HG02943 (cell line): ENCODE measurements around the gene TNRC6C.
"Not testable (repeated sequence)": the region's sequence is repeated elsewhere in the genome, so short reads cannot be mapped to it uniquely, and the experiment has no call there.

Source experiments
- ATAC-seq: cut with Tn5 transposase; IDR thresholded peaks from one replicate; pipeline ENCODE4 v1.9.1; 2021; ENCODE audit warnings: mild to moderate bottlenecking, low read depth, moderate library complexity; ENCODE audit not compliant: unreplicated experiment

Gene TNRC6C

DNA sequence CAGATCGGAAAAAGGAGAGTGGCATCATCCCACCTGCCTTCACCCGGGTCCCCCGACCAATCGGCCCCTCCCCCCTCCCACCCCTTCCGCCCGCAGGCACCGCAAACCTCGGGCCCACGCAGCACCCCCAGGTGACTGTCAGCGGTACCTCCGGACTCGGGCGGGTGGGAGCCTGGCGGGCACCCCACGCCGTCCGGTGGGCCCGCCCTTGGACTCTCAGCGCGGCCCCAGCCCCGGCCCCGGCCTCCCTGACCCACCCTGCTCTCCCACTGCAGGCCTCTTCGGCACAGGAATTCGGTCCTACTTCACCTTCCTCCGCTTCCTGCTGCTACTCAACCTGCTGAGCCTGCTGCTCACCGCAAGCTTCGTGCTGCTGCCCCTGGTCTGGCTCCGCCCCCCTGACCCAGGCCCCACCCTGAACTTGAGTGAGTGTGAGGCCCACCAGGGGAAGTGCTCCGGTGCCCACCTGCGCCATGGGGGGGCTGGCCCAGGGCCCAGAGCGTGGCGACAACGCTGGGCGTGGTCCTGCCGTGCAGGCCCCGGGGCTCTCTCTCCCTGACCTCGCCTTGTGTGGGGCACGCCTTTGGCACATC, 173.7 kb downstream of the TNRC6C start:
- ATAC-seq: no peak

DNA sequence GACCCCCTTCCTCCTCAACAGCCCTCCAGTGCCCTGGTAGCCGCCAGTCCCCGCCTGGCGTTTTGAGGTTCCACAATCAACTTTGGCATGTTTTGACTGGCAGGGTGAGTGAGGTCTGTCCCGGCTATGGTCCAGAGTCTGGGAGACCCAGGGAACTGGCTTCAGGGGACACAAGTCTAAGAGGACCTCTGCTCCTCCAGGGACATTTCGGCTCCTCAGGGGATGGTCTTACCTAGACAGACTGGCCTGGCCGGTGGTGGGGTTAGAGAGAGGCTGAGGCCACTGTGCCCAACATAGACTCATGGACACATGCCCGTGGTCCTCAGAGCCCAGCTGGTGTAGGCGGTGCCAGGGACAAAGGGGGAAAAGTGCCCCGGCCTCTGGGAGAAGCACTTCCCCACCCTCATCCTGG, 174.3 kb downstream of the TNRC6C start:
- no peak for ATAC-seq

- no peak for ATAC-seq
Observed at GRCh38 chr17:78133179-78133951, 174.9 kb downstream of the TNRC6C start.

GRCh38 chr17:78133971-78134898, 175.7 kb downstream of the TNRC6C start:
- no peak for ATAC-seq

- ATAC-seq: no peak
Observed at GRCh38 chr17:78134899-78135385, 176.4 kb downstream of the TNRC6C start.

GRCh38 chr17:78135858-78136500, 177.5 kb downstream of the TNRC6C start:
- ATAC-seq: no peak

- ATAC-seq: no peak
Observed at GRCh38 chr17:78137392-78138203, 179.1 kb downstream of the TNRC6C start.

GRCh38 chr17:78138204-78139060, 179.9 kb downstream of the TNRC6C start:
- no peak for ATAC-seq

DNA sequence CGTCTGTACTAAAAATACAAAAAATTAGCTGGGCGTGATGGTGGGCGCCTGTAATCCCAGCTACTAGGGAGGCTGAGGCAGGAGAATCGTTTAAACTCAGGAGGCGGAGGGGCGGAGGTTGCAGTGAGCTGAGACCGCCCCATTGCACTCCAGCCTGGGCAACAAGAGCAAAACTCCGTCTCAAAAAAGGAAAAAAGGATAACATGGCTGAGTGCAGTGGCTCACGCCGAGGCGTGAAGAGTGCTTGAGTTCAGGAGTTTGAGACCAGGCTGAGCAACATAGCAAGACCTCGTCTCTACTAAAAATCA, 181.3 kb downstream of the TNRC6C start:
- ATAC-seq: not testable (repeated sequence)

DNA sequence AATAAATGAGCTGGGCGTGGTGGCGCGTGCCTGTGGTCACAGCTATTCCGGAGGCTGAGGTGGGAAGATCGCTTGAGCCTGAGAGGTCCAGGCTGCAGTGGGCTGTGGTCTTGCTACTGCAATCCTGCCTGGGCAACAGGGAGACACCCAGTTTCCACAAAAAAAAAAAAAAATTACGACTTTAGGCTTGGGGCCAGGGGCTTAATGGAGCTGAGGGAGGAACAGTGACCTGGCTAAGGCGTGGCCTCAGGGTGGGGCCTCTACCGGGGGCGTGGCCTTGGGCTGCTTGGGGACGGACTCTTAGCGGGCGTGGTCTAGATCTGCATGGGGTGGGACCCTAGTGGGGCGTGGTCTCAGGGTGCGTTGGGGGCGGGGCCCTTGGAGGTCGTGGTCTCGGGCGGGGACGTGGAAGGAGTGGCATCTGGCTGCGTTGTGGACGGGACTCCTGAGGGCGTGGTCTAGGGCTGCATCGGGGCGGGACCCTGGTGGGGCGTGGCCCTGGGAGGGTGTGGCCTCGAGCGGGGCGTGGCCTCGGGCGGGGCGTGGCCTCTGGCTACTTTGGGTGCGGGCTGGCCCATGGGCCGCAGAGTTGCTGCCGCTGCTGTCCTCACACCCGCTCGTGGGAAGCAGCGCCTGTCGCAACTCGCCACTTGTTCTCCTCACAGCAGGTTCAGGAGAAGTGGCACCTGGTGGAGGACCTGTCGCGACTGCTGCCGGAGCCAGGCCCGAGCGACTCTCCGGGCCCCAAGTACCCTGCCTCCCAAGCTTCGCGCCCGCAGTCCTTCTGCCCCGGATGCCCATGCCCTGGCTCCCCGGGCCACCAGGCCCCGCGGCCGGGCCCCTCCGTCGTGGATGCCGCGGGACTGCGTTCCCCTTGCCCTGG, 181.9 kb downstream of the TNRC6C start:
- peak; percentile 84 for ATAC-seq

- no peak for ATAC-seq
Observed at GRCh38 chr17:78141437-78142118, 183.1 kb downstream of the TNRC6C start.

- ATAC-seq: no peak
Observed at GRCh38 chr17:78142119-78142861, 183.8 kb downstream of the TNRC6C start.

DNA sequence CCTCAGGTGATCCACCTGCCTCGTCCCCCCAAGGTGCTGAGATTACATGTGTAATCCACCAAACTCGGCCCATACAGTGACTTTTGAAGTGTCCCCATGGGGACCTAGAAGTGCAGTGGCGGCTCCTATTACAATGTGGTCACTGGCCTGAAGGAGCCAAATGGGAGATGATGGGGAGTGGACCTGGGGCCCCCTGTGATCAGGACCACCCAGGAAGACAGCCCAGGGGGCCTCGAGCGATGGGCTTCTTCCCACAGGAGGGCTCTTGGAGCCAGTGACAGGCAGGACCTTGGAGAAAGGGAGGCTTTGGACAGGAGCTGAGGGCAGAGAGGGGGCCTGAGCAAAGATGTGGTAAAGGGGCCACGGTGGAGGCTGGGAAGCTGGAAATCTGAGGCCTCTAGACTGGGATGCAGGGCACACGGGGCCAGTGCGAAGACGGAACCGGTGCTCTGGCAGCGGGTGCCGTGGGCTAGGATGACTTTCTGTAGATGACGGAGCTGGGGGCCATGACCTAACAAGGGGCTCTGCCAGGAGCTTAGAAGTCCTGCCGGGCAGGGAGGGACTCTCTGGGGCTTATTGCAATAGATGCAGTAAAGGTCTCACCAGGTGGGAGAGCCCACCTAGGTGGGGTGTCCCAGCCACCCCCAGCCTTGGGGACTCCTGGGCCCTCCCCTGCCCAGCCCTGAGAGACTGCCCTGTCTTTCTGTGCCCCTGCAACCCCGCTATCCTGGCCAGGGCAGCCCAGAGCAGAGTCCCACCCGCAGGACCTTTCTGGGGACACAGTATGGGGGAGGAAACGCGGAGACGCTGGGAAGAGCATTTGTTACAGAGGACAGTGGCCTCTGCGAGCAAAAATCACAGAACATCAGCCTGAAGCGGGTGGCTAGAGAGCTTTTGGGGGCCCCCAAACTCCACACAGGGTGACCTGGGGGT, 185.0 kb downstream of the TNRC6C start:
- ATAC-seq: no peak

DNA sequence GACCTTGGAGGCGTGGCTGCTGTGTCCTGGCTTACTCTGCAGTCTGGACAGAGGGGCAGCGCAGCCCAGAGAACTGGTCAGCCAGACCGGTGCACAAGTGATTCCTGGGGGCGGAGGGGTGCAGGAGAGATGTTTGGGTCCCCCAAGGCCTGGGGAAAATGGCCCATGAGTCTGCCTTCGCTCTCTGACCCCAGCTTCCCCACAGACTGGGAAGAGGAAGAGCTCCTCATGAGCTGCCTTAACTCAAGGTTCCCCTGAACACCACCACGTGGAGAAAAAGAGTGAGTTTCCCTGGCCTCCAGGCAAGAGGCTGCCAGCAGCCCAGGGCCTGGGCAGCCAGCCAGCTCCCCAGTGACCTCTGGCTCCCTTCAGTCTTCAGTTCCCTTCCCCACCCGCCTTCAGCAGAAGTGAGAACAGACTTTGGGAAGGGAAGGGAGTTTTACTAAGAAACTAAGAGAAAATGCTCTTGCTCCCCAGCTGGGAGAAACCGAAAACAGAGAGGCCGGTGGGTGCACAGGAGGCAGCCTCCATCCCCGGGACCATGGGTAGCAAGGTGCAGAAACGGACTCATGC, 185.7 kb downstream of the TNRC6C start:
- ATAC-seq: no peak
